ENCODE data around the gene KLHL40.

DNA sequence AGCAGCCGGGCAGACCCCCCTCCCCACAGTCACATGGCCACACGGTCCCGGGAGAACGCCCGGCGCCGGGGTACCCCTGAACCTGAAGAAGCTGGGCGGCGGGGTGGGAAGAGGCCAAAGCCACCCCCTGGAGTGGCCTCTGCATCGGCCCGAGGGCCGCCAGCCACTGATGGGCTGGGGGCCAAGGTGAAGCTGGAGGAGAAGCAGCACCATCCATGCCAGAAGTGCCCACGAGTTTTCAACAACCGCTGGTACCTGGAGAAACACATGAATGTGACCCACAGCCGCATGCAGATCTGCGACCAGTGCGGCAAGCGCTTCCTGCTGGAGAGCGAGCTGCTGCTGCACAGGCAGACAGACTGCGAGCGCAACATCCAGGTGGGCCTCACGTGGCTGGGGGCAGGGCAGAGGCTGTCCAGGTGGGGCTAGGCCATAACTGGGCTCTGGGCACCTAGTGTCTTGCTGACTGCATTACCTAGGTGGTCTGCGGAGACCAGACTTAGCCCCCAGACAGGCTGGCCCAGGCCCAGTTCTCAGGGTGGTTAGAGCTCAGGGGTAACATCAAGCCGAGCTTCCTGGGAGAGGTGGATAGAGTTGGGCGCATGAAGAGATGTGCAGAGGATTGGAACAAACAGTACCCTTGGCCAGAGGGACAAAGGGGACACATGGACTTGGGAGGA, 25.7 kb upstream of the KLHL40 start:
- TF ChIP-seq, protein P1, sequence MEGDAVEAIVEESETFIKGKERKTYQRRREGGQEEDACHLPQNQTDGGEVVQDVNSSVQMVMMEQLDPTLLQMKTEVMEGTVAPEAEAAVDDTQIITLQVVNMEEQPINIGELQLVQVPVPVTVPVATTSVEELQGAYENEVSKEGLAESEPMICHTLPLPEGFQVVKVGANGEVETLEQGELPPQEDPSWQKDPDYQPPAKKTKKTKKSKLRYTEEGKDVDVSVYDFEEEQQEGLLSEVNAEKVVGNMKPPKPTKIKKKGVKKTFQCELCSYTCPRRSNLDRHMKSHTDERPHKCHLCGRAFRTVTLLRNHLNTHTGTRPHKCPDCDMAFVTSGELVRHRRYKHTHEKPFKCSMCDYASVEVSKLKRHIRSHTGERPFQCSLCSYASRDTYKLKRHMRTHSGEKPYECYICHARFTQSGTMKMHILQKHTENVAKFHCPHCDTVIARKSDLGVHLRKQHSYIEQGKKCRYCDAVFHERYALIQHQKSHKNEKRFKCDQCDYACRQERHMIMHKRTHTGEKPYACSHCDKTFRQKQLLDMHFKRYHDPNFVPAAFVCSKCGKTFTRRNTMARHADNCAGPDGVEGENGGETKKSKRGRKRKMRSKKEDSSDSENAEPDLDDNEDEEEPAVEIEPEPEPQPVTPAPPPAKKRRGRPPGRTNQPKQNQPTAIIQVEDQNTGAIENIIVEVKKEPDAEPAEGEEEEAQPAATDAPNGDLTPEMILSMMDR (IDR thresholded peaks at IDR 0.05; ENCODE audit: extremely low read depth in 1 of 2, insufficient read depth in 1 of 2, low read depth in 1 of 2, low read length in 2 of 2) = no peak
- no peak for TF ChIP-seq POLR2A (IDR thresholded peaks at IDR 0.05; ENCODE audit: low read depth, low read length)
- TF ChIP-seq GATA2 (IDR thresholded peaks at IDR 0.05; ENCODE audit: insufficient read depth, insufficient read length, low read depth, low read length) = no peak
